ENCODE results near the gene GOLGA6A.

The GOLGA6A gene

GRCh38 chr15:74043425-74044266 is 38.7 kb downstream of the GOLGA6A start:
- TF ChIP-seq, protein P1, sequence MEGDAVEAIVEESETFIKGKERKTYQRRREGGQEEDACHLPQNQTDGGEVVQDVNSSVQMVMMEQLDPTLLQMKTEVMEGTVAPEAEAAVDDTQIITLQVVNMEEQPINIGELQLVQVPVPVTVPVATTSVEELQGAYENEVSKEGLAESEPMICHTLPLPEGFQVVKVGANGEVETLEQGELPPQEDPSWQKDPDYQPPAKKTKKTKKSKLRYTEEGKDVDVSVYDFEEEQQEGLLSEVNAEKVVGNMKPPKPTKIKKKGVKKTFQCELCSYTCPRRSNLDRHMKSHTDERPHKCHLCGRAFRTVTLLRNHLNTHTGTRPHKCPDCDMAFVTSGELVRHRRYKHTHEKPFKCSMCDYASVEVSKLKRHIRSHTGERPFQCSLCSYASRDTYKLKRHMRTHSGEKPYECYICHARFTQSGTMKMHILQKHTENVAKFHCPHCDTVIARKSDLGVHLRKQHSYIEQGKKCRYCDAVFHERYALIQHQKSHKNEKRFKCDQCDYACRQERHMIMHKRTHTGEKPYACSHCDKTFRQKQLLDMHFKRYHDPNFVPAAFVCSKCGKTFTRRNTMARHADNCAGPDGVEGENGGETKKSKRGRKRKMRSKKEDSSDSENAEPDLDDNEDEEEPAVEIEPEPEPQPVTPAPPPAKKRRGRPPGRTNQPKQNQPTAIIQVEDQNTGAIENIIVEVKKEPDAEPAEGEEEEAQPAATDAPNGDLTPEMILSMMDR (IDR thresholded peaks at IDR 0.05; ENCODE audit: low read depth, low read length) = no peak
- DNase-seq (ENCODE audit: low read depth in 2 of 2) = no peak
- no peak overlapping the region for H3K4me3 ChIP-seq (replicated peaks in 1 of 2; ENCODE audit: low read depth in 2 of 2, low read length in 2 of 2)

DNA sequence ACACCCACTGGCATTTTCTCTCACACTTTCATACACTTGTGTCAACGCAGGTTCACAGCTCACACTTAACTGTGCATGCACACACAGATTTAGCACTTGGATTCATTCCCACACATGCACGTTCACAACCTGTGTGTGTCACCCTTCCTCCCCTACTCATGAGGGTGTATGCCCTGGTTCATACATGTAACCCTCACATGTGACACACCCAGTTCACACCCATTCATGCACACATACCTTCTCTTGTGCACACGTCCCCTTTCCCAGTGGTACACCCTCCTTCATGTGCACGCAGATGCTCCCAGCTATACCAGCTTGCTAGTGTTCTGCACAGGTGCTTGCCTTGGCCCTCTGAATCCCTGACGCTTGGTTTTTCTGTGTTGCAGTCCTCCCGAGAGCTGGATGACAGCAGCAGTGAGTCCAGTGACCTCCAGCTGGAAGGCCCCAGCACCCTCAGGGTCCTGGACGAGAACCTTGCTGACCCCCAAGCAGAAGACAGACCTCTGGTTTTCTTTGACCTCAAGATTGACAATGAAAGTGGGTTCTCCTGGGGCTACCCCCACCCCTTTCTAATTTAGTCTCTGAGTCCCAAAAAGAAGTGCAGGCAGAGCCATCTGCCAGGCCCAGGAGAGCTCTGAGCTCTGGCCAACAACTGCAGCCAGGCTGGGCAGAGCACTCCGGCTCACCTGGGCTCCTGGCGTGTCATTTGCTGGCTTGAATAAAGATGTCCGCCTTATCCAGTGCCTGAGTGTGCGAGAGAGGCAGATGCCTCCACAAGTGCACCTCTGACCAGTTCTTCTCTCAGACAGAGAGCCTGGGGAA is 39.5 kb downstream of the GOLGA6A start:
- TF ChIP-seq, protein P1 (IDR thresholded peaks at IDR 0.05; ENCODE audit: low read depth, low read length) = no peak
- no peak for DNase-seq (ENCODE audit: low read depth in 2 of 2)
- H3K4me3 ChIP-seq (replicated peaks in 1 of 2; ENCODE audit: low read depth in 2 of 2, low read length in 2 of 2) = no peak overlapping the region

GRCh38 chr15:74041777-74042435 is 40.4 kb downstream of the GOLGA6A start:
- no peak overlapping the region for H3K4me3 ChIP-seq (replicated peaks in 1 of 2; ENCODE audit: low read depth in 2 of 2, low read length in 2 of 2)
- no peak for DNase-seq (ENCODE audit: low read depth in 2 of 2)
- TF ChIP-seq, protein P1 (IDR thresholded peaks at IDR 0.05; ENCODE audit: low read depth, low read length) = no peak

DNA sequence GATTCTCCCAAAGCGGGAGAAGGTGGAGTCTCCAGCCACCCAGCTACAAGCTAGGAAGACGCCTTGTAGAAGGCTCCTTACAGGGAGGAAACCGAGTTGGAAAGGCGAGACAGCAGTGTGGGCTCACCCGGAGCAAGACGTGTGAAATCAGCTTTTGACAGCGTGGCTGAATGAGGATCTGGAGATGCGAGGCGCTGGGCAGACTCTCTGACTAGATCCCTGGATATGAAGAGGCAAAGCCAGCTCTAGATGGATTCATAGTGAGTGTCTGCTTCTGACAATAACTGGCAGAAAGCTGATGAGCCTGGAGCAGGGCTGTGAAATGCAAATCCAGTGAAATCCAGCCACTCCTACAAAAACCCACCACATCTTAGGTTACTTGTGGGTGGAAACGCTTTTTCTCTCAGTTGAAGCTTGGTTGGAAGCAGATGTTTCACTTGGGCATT is 41.0 kb downstream of the GOLGA6A start:
- DNase-seq (ENCODE audit: low read depth in 2 of 2) = no peak

DNA sequence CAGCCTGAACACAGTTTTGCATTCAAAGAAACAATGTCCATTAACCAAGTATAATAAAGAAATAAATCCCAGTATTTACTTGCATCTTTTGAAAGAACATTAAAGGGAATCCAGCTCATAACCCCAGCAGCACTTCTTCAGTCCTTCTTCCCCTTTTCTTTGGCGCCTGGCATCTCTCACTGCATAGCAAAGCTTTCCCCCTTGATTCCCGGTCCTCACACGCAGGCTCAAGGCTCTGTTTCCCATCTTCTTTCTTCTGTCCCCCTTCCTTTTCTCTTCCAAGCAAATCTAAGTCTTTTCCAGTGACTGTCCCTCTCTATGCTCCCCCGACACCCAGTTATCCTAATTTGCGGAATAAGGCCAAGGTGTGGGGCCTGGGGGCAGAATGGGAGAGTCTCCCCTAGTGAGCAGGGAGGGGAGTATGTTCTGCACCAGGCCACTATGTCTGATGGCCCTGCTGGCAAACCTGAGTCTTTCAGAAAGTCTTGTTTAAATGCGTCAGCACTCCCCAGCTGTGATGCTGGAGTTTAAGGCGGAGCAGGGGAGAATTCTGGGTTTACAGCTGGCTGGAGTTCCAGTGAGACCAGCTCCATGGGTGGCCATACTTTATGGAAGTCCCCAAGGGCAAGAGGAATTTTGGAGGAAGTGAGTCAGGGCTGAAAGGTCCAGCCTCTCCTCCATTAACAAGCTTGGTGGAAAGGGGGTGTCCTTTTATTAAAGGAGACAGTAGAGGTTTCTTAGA is 42.1 kb downstream of the GOLGA6A start:
- no peak overlapping the region for H3K4me3 ChIP-seq (replicated peaks in 1 of 2; ENCODE audit: low read depth in 2 of 2, low read length in 2 of 2)
- peak; percentile 98 to 99 for DNase-seq (ENCODE audit: low read depth in 2 of 2)
- TF ChIP-seq, protein P1 (IDR thresholded peaks at IDR 0.05; ENCODE audit: low read depth, low read length) = peak; percentile 15

More for the DNA sequence above, 41.0 kb downstream of the GOLGA6A start:
- no peak overlapping the region for H3K4me3 ChIP-seq (replicated peaks in 1 of 2; ENCODE audit: low read depth in 2 of 2, low read length in 2 of 2)
- TF ChIP-seq, protein P1 (IDR thresholded peaks at IDR 0.05; ENCODE audit: low read depth, low read length) = no peak

DNA sequence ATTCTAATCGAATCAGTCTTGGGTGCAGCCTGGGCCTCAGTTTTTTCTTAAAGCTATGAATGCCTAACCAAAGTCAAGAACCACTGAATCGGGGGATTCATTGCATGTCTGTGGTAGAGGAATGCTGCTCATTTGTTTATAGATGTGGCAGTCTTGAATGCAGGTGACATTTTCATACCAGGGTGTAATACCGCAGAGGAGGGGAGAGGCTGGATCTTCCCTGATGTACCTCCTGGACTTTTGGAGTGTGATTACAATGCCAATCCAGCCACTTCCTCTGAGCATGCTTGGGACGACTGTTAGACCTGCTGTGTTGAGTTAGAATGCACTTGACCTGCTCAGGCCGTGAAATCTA is 42.7 kb downstream of the GOLGA6A start:
- H3K4me3 ChIP-seq (replicated peaks in 1 of 2; ENCODE audit: low read depth in 2 of 2, low read length in 2 of 2) = no peak overlapping the region
- TF ChIP-seq, protein P1 (IDR thresholded peaks at IDR 0.05; ENCODE audit: low read depth, low read length) = no peak
- no peak for DNase-seq (ENCODE audit: low read depth in 2 of 2)

Data from cardiac fibroblast (primary cell).